GM21526 (cell line): ENCODE measurements around the gene ACVR1.
"Not testable (repeated sequence)": the region's sequence is repeated elsewhere in the genome, so short reads cannot be mapped to it uniquely, and the experiment has no call there.

Experiments used
- ATAC-seq: cut with Tn5 transposase; IDR thresholded peaks from one replicate; pipeline ENCODE4 v1.9.1; 2021; ENCODE audit warnings: moderate library complexity; ENCODE audit not compliant: unreplicated experiment, low FRiP score

ACVR1 gene

DNA sequence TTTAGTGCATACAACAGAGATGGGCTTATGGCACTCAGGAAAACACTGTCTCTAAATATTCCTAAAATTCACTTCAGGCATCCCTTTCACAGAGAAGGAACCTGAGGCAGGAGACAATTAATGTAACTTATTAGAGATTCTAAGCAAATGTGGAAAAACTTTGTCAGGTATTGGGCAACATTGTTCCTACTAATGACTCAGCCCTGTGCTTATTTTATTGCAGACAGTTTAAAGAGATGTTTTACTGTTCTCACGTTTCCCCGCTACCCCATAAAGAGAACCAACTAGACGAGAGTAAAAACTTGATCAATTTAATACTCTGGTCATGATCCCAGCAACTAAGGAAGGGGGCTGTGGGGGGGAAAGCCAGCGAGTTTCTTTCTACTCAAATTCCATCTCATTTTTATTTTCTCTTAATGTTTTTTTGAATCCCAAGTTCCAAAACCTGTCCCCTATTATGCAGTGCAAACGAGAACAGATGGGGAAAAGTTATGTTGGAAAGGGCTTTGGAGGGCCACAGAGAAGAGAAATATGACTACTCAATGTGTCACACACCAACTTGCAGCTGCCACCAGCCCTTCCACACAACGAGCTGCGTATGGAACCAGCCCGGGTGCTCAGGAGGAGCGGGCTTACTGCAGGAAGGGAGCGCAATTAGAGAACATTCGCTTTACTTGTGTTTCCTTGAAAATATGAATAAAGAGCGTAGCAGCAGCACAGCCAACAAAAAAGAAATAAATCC lies 18.7 kb upstream of the ACVR1 start:
- no peak for ATAC-seq

DNA sequence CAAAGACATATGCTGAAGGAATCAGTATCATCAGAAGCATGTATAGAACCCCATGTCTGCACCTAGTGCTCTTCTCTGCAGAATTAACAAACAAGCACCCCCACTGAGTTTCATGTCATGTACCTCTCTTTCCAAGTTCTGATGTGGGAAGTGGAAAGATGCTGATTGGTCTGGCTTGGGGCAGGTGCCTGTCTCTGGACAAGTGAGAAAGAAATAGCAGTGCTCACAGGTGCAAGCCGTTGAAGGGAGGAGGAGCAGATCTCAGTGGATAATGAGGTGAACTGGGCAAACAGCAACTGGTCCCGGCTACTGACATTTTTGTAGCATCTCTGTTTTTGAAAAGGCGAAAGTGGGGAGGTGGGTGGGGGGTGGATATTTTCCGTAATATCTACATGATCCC lies 17.5 kb upstream of the ACVR1 start:
- no peak for ATAC-seq

DNA sequence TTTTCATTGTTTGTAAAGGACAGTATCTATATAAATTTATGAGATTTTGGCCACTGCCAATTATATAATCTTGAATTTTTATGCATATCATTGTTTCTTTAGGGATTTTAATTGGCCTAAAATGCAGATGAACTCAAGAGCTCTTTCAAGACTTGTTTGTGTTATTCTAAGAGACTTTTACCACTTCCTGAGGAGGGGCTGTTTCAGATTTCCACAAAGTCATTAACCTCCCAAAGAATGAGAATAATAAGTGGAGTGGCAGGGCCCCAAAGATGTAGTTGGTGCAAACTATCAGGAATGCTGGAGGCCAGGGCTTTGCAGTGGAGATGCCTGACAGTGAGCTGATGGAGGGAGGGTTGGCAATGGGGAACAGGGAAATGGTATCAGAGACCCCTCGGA lies 15.5 kb upstream of the ACVR1 start:
- ATAC-seq, result no peak

DNA sequence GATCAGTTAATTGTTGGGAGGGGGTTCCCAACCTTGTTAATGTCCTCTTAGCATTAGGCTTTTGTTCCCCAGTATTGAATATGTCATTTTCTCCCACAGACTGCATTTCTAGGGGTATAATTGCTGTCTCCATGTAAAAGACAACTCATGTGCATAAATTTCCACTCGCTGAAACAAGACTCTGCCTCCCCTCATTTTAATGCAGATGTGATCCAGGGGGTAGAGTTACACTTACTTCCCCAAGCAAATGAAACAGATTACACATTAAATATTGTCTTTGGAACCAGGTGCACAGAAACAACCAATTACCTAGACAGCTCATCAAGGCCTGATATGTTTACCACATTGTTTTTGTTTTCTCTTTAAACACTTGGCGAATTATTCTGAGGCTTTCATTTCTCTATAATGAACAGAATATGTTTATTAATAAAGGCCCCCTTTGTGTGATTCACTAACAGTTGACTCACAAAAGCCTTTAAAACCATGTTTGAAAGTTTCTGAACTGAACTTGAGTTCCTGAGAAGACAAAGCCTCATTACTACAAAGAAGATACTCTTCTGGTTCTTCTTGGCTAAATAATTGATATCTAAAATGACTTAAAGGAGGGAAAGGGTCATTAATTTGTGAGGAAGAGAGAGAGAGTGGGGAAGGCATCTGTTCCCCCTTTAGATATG lies 15.0 kb upstream of the ACVR1 start:
- ATAC-seq, result no peak

DNA sequence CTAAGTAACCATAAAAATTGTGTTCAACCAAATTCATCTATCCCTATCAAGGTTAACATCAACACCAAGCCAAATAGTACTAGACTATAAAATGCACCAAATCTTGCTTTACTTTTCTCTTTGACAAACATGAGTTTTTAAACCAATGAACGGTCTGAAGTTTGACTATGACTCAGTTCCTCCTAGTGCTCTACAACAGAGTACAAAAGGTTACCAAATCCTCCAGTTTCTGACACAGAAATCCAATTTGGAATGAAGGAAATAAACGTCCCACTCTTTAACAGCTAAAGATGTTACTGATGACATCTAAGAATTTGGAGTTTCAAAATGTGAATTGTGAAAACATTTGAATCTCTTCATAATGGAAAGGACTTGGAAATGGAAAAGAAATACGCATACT lies 11.8 kb upstream of the ACVR1 start:
- no peak for ATAC-seq

DNA sequence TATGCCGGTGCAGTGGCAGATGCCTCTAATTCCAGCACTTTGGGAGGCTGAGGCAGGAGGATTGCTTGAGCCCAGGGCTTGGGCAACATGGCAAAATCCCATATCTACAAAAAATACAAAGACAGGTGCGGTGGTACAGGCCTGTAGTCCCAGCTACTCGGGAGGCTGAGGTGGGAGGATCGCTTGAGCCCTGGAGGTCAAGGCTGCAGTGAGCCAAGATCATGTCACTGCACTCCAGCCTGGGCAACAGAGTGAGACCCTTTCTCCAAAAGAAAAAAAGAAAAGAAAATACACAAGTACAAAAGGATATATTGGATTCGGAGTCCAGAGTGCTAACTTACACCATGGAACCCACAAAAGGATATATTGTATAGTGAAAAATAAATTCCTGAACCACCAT lies 8.4 kb upstream of the ACVR1 start:
- ATAC-seq, result not testable (repeated sequence)

DNA sequence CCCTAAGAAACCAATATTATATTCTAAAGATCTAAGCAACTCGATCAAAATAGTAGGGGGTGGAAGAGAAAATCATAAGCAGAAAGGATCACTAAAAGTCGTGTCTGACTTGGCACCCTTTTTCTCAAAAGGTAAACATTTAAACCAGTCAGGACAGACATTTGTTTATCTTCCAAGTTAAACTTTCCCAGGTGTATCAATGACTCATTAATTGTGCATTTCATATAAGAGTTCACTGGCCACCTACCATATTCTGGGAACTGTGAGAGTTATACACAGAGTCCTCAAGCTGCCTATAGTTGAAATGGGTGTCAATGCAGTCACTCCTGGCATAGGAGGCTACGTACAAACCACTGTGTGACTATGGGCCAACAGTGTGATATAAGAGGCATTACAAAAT lies 4.8 kb upstream of the ACVR1 start:
- ATAC-seq, result no peak

DNA sequence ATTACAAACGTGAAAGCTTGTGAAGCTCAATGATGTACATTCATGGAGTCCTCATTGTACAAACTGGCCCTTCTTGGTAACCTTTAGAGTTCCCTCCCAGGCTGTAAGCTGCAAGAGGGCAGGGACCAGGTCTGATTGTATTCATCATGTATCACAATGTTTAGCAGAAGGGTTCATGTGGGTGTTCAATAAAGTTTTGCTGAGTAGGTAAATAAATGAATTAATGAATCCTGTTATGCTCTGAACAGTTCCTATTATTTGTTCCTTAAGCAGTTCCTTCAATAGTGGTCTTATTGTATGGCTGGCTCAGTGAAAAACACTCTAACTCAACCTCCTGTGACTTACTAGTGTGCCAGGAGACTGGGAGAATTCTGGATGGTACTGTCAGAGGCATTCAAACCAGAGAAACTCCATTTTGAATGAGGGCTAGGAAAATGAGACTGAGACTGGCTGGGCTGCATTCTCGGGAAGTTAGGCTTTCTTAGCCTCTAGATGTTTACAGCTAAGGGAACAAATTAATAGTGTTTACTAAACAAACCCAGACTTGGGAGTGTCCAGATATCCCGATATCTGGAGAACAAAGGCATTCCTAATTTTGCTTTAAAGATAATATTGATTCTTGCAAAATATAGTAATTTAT lies 1.8 kb upstream of the ACVR1 start:
- ATAC-seq, result no peak

DNA sequence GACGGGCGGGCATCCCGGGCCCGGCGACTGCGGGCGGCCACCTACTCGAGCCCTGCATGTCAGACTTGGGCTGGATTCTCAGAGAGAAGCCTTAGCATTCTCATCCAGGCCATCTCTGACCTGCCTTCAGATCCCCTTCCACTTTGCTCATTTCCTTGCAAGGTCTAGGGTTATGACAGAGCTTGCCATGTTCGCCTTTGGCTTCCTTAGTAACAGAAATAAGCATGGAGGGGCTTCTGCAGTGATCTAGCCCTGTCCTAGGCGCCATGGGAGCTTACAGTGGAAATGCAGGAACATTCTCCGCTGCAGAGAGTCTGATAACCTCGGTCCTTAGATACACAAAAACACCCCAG lies 632 bp upstream of the ACVR1 start:
- no peak for ATAC-seq

DNA sequence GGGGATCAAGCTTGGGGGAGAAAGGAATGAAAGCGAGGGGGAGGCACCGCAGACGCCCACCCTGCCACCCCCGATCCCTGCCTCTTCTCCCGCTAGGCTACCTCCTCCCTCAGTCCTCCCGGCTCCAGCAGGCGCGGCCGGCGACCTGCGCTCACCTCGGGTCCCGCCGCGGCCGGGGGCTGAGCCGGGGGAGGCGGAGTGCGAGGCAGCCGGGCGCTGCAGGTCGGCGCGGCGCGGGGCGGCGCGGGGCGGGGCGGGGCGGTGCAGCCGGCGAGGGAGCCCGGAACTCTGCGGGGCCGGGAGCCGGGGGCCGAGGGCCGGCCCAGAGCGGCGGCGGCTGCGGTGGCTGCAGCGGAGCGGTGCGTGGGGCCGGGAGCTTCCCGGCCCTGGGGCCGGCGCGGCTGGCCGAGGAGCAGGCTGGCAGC lies 477 bp downstream of the ACVR1 start:
- peak; percentile 46 for ATAC-seq

DNA sequence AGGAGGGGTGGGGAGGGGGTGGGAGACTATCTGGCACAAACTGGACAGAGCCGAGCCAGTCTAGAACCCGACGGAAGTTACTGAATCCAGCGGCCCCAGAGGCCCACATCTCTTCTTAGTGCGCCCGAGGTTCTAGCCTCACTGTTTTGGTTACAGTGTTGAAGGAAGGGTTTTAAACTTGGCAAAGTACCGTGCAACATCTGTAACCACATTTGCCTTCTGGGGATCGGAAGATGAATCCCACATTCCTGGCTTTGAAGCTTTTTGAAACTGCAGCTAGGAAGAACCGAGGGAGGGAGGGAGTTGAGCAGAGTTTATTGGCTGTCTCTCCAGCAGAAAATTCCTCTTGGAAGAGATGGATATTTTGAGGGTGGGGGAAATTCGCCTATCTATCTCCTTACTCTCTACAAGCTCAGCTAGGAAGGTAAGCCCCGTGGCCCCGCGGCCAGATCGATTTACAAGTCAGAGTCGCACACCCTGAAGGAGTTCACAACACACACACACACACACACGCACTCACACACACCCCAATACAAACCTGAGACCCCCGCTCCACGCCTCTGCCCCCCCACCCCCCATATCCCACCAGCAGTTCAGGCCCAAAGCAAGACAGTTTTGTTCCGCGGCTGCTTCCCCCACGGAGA lies 1.0 kb downstream of the ACVR1 start:
- no peak for ATAC-seq

DNA sequence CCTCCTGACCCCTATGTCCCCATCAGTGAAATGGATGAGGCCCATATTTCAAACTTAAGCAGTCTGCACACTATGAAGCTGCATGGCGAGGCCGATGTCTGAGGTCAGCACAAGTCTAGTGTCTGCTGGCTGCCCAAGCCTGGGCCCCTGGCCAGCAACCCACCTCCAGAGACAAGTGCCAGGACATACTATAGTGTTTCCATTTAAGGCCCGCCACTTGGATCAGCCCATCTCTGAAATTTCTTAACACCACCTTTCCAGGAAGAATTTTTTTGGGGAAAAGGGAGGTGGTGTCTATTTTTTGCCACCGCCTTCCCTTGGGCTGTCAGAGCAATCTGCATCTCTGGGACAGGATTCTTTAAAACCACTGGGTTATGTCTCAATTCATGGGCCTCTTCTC lies 1.8 kb downstream of the ACVR1 start:
- no peak for ATAC-seq

DNA sequence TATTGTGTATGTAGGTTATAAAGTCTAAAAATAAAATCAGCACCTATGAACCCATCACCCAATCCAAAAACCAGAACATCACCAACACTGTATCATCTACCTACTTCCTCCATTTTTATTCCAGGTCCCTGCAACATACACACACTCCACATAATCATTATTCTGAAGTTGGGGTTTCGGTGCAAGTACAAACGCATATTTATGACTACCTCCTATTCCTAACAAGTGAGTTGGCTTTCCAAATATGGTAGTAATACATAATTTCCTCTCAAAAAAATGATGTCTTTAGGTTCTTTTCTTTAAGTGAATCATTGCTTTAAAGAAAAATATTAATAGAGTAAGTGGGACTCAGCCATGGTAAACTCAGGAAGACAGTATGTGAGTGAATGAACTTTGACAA lies 3.3 kb downstream of the ACVR1 start:
- no peak for ATAC-seq

DNA sequence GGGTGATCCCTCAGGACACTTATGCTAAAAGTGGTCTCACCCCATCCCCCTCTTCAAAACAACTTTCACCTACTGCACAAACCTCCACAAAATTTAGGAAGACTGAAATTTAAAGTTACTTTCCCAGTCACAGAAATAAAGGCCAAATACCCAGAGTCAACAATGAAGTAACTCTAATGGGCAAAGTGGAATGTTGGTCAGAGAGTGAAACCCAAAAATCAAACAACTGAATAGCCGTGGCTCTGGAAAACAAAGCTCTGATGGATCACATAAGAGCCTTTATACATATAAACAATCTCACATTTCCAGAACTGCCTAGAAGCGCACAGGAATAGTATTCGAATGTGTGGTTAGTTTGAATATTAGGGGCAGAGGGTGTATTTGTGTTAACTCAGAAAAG lies 4.7 kb downstream of the ACVR1 start:
- no peak for ATAC-seq

DNA sequence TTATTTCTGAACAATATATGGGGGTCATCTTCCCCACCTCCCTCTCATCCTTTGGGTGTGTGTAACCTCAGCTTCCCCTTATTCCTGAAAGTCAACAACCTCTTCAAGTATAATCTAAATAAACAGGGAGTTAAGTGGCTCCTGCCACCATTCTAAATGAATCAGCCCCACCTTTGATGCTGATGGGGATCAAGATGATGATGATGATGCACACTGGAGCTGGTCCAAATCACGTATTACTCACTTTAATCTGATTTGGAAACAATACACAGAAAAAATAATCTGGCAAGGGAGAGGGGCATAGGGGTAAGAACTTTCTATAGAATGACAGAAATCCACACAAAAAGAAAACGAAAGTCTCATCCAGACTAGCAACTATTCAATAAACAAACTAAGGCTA lies 7.1 kb downstream of the ACVR1 start:
- no peak for ATAC-seq

DNA sequence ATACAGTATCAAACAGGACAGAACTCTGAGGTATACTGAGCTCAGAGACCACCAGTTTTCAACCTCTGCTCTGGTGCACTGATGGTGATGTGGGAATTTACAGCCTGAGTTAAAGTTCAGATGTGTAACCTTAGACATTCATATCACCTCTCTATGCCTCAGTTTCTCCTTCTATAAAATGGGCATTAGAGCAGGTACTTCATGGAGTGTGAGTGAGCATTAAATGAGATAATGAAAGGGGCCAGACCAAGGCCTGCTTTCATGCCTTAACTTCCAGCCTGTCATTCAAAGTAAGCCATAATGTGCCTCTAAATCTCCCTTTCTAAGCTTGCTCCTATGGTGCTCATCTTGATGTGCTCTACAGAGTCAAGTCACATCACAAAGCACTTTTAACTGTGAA lies 8.4 kb downstream of the ACVR1 start:
- ATAC-seq, result no peak

DNA sequence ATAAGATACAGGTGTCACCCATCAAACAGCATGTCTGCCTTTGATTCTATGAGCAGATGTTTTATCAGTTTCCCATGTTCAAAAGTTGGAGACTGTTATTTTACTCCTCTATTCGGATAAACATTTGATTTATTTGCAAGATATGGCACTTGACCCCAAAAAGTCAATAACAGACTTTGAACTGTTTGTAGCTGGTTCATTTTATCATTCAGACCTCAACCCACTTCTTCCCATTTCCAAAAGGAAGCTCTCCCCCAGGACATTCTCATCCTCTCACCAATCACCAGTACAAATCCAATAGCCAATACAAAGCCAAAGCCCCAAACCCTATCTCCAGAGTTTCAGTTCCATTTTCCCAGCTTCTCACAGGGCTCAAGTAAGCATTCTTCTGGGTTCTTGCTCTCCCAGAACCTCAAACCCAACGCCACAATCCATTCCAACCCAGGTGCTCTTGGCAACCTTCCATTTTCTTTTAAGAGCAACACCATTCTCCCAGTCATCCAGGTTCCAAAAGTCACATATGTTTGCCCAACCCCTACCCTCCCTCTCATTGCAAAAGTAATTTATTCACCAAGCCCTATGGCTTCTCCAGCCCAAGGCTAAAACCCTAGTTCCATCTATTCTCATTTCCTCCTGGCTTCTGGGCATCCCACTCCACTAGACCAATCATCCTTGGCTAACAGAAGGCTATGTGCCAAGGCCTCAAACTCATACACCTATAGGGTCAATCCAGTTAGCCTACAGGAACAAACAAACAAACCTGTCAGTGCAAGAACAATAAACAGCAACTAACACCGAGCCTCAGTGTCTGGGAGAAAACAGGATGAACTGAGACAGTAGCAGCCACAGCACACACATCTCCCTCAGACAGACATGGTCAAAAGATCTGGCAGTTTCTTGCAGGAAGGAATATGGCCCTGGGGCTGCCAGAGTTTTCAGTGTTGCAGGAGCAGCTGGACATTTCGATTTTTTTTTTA lies 9.2 kb downstream of the ACVR1 start:
- no peak for ATAC-seq

DNA sequence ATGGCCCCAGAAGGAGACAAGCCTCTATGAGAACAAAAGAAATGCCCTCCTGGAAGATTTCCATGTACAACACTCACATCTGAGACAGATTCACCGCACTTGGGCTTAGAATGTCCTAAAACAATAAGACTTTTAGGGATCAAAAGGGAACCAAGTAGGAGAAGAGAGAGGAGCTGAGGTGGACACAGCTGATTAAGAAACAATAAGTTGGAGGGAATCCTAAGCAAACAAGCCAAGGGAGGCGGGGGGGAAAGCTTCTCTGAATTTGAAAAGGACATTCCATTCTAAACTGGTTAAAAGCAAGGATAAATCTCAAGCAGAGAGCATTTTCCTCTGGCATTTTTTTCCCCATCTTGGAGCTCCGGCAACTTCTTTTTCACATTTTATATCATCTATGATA lies 9.9 kb downstream of the ACVR1 start:
- no peak for ATAC-seq

DNA sequence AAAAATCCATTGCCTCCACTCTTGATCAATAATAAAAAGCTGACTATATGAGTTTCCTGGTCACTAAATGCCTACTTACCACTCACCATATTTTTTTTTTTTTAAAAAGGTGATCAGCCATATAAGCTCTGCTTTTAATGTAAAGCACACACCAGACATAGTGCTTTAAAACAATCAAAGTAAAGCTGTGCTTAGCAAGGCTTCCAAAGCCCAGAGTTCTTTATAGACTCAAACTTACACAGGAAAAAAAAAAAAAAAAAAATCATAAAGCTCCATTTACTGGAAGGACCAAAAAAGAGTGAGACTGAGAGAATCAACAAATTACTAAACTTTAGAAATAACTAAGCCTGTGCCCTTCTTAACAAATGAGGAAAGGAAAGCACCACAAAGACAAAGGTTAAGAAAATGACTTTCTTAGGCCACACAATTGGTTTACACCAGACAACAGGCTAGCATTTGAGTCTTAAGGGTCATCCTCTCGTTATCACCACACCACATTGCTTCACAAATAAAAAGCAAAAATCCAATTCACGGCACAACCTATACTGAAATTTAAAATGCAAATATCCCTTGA lies 11.2 kb downstream of the ACVR1 start:
- no peak for ATAC-seq

DNA sequence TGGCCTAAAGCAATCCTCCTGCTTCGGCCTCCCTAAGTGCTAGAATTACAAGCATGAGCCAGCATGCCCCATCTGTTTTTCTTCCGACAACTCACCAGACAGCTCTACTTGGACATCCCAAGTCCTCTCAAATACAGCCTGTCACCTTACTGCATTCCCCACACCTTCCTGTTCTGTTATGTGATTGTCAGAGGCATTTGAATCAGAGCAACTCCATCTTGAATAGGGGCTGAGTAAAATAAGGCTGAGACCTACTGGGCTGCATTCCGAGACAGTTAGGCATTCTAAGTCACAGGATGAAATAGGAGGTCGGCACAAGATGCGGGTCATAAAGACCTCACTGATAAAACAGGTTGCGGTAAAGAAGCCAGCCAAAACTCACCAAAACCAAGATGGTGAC lies 17.3 kb downstream of the ACVR1 start:
- ATAC-seq, result no peak
